ENCODE results near the gene WNK4.

DNA sequence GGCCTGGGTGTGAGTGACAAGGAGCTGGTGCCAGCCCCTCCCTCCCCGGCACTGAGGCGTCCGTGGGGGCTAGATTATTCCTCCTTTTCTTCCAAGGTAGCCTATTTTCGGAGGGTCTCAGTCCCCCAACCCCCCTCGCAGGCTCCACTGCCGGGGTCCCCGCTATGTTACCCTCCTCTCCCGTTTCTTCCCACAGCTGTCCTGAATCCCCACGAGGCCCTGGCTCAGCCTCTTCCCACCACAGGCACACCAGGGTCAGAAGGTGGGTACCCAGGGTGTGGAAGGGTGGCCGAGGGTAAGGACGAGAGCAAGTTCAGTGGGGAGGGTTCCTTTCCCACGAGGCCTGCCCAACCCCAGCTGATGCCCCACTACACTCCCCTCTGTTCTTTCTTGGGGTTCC is 18.8 kb upstream of the WNK4 start:
- TF ChIP-seq EZH2 (IDR thresholded peaks at IDR 0.05) (no peak), EZH2phosphoT487 (IDR thresholded peaks at IDR 0.05) (no peak)
- TF ChIP-seq, protein P1, sequence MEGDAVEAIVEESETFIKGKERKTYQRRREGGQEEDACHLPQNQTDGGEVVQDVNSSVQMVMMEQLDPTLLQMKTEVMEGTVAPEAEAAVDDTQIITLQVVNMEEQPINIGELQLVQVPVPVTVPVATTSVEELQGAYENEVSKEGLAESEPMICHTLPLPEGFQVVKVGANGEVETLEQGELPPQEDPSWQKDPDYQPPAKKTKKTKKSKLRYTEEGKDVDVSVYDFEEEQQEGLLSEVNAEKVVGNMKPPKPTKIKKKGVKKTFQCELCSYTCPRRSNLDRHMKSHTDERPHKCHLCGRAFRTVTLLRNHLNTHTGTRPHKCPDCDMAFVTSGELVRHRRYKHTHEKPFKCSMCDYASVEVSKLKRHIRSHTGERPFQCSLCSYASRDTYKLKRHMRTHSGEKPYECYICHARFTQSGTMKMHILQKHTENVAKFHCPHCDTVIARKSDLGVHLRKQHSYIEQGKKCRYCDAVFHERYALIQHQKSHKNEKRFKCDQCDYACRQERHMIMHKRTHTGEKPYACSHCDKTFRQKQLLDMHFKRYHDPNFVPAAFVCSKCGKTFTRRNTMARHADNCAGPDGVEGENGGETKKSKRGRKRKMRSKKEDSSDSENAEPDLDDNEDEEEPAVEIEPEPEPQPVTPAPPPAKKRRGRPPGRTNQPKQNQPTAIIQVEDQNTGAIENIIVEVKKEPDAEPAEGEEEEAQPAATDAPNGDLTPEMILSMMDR (IDR thresholded peaks at IDR 0.05) = no peak
